AG10803 (cell line): ENCODE results near the gene MED26.

Source experiments
- DNase-seq: peaks from one replicate; pipeline ENCODE4 v3.0.0; 2010; ENCODE audit warnings: low read depth
- H3K4me3 ChIP-seq: 2 replicates; pipeline ENCODE4 v1.5.1; 2011; ENCODE audit warnings: mild to moderate bottlenecking, low read length, control low read depth
- CTCF ChIP-seq: conservative IDR thresholded peaks from 2 replicates; pipeline ENCODE4 v1.5.1; 2011; ENCODE audit warnings: mild to moderate bottlenecking, low read length, control low read depth, inconsistent platforms

The MED26 gene

GRCh38 chr19:16569609-16570320 lies 58.2 kb downstream of the MED26 start:
- no peak for DNase-seq
- H3K4me3 ChIP-seq: no peak overlapping the region
- TF ChIP-seq CTCF: no peak

DNA sequence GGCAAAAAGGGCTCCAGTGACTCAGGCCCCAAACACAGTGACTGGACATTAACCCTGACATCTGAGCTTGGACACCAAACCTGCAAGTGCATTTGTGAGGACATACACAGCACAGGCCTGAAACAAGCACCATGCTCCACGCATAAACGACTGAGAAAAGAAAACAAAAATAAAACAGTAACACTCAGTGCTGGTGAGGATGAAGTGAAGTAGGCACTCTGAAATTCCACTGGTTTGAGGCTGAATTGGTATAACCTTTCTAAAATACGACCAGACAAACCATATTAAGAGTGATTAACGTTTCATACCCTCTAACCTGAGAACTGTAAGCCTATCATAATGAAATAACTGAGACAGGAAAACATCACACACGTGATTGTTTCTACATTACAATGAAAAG lies 61.3 kb downstream of the MED26 start:
- TF ChIP-seq CTCF: no peak
- DNase-seq: no peak
- H3K4me3 ChIP-seq: no peak overlapping the region

GRCh38 chr19:16566161-16566560 lies 61.8 kb downstream of the MED26 start:
- no peak for DNase-seq
- no peak for TF ChIP-seq CTCF

GRCh38 chr19:16564842-16565241 lies 63.2 kb downstream of the MED26 start:
- no peak for TF ChIP-seq CTCF
- no peak overlapping the region for H3K4me3 ChIP-seq
- no peak for DNase-seq

More at GRCh38 chr19:16566161-16566560, 61.8 kb downstream of the MED26 start:
- no peak overlapping the region for H3K4me3 ChIP-seq

DNA sequence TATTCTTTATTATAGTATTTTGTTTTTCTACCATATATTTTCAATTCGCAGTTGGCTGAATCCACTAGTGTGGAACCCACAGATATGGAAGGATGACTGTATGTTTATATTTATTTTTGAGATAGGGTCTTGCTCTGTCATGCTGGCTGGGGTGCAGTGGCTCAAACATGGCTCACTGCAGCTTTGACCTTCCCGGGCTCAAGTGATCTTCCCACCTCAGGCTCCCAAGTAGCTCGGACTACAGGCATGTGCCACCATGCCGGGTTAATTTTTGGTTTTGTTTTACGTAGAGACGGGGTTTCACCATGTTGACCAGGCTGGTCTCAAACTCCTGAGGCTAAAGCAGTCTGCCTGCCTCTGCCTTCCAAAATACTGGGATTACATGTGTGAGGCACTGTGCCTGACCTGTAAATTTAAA lies 65.4 kb downstream of the MED26 start:
- no peak overlapping the region for H3K4me3 ChIP-seq
- DNase-seq: no peak
- no peak for TF ChIP-seq CTCF

DNA sequence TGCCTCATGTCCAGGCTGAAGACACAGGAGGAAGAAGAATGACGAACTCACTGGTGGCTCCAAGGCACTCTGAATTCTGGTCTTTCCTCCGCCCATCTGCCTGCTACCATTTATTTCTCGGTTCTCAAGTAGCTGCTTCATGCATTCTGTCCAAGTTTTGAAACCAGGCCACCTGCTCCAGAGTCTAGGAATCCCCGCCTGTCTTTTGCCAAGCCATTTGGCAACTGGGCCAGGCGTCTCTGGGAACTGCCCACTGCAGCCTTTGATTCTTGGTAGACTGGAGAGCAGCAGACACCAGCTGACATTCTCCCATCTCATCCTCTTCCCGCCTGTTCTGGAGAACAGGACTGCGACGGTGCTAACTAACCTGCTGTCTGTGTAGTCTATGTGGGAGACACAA lies 66.6 kb downstream of the MED26 start:
- H3K4me3 ChIP-seq: no peak overlapping the region
- TF ChIP-seq CTCF: no peak
- no peak for DNase-seq

DNA sequence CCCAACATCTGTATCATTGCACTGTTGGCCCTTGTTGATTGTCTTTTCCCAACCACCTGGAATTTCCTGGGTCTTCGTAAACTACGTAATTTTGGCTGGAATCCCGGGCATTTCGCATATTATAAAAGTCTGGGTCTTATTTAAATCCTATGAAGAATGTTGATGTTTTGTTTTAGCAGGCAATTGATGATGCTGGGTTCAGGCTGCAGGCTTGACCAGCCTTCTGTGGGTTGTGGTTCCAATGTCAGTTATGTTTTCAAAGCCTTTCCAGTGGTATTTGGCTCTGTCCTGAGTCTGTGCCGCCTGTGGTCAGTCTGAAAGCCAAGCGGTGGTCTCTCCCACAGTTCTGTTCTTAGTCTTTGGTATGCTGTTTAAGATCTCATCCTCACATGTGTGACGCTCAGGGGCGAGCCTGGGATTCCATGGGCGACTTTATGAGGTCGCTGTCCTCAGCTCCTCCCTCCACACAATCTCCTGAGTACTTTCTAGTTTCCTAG lies 68.2 kb downstream of the MED26 start:
- no peak for TF ChIP-seq CTCF
- no peak overlapping the region for H3K4me3 ChIP-seq
- DNase-seq: peak; percentile 23
